Activated CD4-positive, alpha-beta T cell treated with anti-CD3 and anti-CD28 coated beads, Interleukin-2, Interleukin-6, amounts not matched to agents 100 ng/mL and 50 ng/mL, durations not matched to agents 16 hours and 8 hours (primary cell): ENCODE results near the gene CCDC24.

Experiments used
- DNase-seq: peaks from one replicate; pipeline ENCODE4 v3.0.0-alpha.2; 2020

The CCDC24 gene

GRCh38 chr1:43963890-43964289 is 27.5 kb upstream of the CCDC24 start:
- DNase-seq = no peak

DNA sequence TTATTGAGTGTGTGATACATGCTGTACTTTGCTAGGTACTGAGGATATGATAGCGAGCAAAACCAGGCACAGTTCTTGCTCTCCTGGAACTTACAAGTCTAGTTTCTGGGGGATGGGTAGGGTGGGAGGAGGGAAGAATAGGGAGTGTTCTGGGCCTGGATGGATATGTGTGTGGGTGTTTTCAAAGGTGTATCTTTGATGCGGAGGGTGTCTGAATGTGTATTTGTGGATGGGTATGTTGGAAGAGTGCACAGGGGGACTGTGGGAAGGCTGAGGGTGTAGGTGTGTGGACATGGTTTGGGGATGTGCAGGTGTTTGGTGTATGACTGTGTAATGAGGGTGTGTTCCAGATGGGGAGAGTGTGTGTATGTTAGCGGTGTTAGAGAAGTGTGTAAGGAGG is 26.1 kb upstream of the CCDC24 start:
- DNase-seq = no peak

GRCh38 chr1:43968348-43968948 is 23.0 kb upstream of the CCDC24 start:
- DNase-seq = no peak

DNA sequence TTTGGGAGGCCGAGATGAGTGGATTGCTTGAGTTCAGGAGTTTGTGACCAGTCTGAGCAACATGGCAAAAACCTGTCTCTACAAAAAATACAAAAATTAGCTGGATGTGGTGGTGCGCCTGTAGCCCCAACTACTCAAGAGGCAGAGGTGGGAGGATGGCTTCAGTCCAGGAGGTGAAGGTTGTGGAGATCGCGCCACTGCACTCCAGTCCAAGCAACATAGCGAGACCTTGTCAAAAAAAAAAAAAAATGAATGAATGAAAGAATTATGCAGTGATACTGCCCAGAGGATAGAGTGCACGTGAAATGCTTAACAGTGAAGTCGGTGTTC is 22.0 kb upstream of the CCDC24 start:
- DNase-seq = no peak

GRCh38 chr1:43969746-43970466 is 21.5 kb upstream of the CCDC24 start, which contains the start of gene DPH2:
DPH2 (plus strand) TSS chr1:43970010; CDS start chr1:43970176, 166 bp downstream.
- DNase-seq = peak; percentile 98

GRCh38 chr1:43970502-43970901 is 20.9 kb upstream of the CCDC24 start:
- DNase-seq = no peak

- no peak for DNase-seq
These were observed 20.5 kb upstream of the CCDC24 start for GRCh38 chr1:43970911-43971310.

DNA sequence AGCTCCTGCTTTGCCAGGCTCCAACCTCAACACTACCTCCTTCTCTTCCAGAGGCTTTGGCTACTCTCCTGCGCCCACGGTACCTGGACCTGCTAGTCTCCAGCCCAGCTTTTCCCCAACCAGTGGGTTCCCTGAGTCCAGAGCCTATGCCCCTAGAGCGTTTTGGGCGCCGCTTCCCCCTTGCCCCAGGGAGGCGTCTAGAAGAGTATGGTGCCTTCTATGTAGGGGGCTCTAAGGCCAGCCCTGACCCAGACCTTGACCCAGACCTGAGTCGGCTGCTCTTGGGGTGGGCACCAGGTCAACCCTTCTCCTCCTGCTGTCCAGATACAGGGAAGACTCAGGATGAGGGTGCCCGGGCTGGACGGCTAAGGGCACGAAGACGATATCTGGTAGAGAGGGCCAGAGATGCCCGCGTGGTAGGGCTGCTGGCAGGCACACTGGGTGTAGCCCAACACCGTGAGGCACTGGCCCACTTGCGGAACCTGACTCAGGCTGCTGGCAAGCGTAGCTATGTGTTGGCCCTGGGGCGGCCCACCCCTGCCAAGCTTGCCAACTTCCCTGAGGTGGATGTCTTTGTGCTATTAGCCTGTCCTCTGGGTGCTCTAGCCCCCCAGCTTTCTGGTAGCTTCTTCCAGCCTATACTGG is 19.9 kb upstream of the CCDC24 start:
- DNase-seq = no peak

GRCh38 chr1:43973981-43974442 is 17.4 kb upstream of the CCDC24 start:
- DNase-seq = no peak

- DNase-seq = peak; percentile 96
These were observed 16.8 kb upstream of the CCDC24 start, which contains the start of gene ATP6V0B for GRCh38 chr1:43974443-43975248. ATP6V0B (plus strand) TSS chr1:43974960; CDS start chr1:43975041, 81 bp downstream.

GRCh38 chr1:43975249-43975961 is 16.0 kb upstream of the CCDC24 start:
- DNase-seq = peak; percentile 33

- no peak for DNase-seq
These were observed 15.4 kb upstream of the CCDC24 start for GRCh38 chr1:43976045-43976444.

DNA sequence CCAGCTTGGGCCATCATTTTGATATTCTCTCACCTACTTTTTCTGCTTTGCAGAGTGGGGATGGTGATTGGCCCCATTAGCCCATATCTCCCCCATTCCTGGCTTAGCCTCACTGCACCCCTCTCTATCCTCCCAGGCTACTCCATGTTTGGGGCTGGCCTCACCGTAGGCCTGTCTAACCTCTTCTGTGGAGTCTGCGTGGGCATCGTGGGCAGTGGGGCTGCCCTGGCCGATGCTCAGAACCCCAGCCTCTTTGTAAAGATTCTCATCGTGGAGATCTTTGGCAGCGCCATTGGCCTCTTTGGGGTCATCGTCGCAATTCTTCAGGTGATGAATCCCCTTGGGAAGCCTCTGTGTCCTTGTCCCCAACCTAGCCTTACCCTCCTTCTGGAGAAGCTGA is 14.5 kb upstream of the CCDC24 start:
- no peak for DNase-seq

DNA sequence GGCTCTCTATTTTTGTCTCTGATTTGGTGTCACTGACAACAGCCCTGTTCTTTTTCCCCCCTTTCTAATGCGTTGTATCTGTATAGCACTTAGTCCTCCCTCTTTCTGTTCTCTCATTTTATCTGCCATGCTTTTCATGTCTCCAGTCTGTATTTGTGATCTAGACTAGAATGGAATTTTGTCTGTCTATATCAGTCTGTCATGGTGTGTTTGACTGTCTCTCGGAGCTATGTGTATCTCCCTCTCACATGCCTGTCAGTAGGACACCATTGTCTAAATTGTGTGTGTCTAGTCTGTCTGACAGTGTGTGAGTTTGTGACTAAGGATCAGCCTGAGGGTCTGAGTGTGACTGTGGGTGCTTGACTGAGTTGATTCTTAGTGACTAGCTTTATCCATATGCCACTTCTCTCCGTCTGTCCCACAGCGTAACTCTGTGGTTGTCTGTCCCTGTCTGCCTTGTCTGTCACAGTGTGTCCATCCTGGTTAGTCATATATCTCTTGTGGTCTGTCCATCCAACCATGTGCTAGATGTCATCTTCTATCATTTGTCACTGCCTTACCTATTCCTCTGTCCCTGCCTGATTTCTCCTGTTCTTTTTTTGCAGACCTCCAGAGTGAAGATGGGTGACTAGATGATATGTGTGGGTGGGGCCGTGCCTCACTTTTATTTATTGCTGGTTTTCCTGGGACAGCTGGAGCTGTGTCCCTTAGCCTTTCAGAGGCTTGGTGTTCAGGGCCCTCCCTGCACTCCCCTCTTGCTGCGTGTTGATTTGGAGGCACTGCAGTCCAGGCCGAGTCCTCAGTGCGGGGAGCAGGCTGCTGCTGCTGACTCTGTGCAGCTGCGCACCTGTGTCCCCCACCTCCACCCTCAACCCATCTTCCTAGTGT is 13.8 kb upstream of the CCDC24 start:
- DNase-seq = no peak

- no peak for DNase-seq
These were observed 13.2 kb upstream of the CCDC24 start for GRCh38 chr1:43978264-43978550.

DNA sequence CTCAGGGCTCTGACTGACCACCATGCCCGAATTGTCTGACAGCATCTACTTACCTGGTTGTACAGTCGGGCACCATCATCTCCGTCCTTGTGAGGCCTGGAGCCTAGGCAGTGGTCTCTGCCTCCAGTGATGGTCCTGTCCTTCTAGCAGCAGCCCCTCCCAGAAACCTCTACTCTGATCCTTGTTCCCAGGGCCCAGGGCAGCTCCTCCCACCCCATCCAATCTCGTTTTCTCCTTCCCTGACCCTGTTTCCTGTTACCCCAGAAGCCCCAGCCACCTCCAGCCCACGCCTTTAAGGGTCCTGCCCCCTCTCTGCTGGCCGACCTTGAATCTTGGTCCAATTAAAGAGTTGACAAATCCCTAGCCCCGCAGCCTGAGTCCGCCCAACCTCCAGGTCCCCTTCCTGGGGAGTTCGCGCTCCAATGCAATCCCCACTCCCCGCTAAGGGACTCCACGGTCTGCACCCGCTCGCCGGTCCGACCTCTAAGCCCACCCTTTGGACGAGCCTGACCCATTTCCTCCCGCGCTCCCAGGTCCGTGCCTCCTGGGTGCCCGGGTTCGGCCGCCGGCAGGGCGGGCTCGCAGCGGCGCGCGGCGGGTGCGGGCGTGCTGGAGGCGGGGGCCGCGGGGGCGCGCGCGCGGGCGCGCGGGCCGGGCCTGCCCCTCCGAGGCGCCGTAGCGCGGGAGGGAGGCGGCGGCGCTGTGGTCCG is 12.7 kb upstream of the CCDC24 start, which contains the start of gene B4GALT2:
TSS of gene B4GALT2 (plus strand) at position 660 of the 710 bp plus-strand sequence. CDS start 1,951 bp downstream, outside the sequence.
- peak; percentile 67 for DNase-seq

GRCh38 chr1:43979261-43979527 is 12.2 kb upstream of the CCDC24 start:
- no peak for DNase-seq

- peak; percentile 73 for DNase-seq
These were observed 11.7 kb upstream of the CCDC24 start for GRCh38 chr1:43979528-43980254.

GRCh38 chr1:43980255-43981134 is 10.9 kb upstream of the CCDC24 start:
- no peak for DNase-seq
